Measurements from ENCODE around the gene SCAMP3. TPM values are rescaled to one million over a fixed set of nuclear protein-coding genes. Genes with fewer than 3 reads are reported as not detected.
A peak's percentile ranks its signal among the peaks of the same experiment; 100 is the strongest.

The SCAMP3 gene
- total and polyA plus RNA-seq, 10 of the 15 experiments (the other 5 are each of a cell fraction or from before 2014, with no cell fraction given), result 17.2 to 133 (median 87.3) TPM

GRCh38 chr1:155261493-155261851 lies 688 bp downstream of the SCAMP3 start:
- WGBS (ENCODE audit: insufficient coverage, insufficient replicate concordance, low lambda C conversion rate, missing lambda C conversion rate), result 0% methylated on average over 9 of the region's 9 CpGs
- peak overlapping the region; percentile 82 for H3K9ac ChIP-seq (ENCODE audit: control insufficient read depth, insufficient read depth, low read length)
- ChIA-PET RAD21 (ENCODE audit: unreplicated experiment) (interaction anchor here (1.1 to 4.2 kb wide), 4 partner anchors 11 to 62 kb away, joined by 3 to 26 read pairs (median 6); partner anchors contain the start of genes CLK2 and FDPS), POLR2A (interaction anchor here (0.5 to 1.9 kb wide), 8 partner anchors 10 to 482 kb away, joined by 3 to 13 read pairs (median 6); partner anchors contain the start of genes CLK2 and HCN3), CTCF (interaction anchor here (0.9 to 4.3 kb wide), 9 partner anchors 11 to 88 kb away, joined by 3 to 78 read pairs (median 4); partner anchors contain the start of genes CLK2, KRTCAP2, MTX1 and THBS3), SMC1A (ENCODE audit: uncharacterized antibody, unreplicated experiment) (interaction anchor here (1.0 to 1.4 kb wide), 4 partner anchors 9 to 47 kb away, joined by 3 to 5 read pairs (median 4); partner anchors contain the start of gene FDPS)
- BruUV-seq (replicated peaks), result no TSS peak
- H3K79me2 ChIP-seq (ENCODE audit: control insufficient read depth, insufficient read depth, low read length), result peaks cover 20% of the 10 kb centered on the region
- FAIRE-seq, result no peak
- H4K20me1 ChIP-seq (ENCODE audit: control insufficient read depth, insufficient read depth), result no peaks in the 10 kb centered on the region
- H3K4me1 ChIP-seq (ENCODE audit: control insufficient read depth, insufficient read depth, low read length), result peaks cover 7% of the 10 kb centered on the region
- peak overlapping the region; percentile 91 for H3K4me2 ChIP-seq (ENCODE audit: control insufficient read depth, insufficient read depth)
- H3K27ac ChIP-seq (ENCODE audit: control insufficient read depth, insufficient read depth), result peak overlapping the region; percentile 84
- in situ Hi-C loops (cut with MboI), result no loop called here
- no peaks in the 10 kb centered on the region for H3K9me3 ChIP-seq (replicated peaks; ENCODE audit: control insufficient read depth, insufficient read depth, low read length)
- intact Hi-C loops (cut with micrococcal nuclease; ENCODE audit: unreplicated experiment), result no loop called here
- DNase-seq (ENCODE audit: low read depth, low spot score), result no peak
- peak; percentile 35 for ATAC-seq
- H3K36me3 ChIP-seq (ENCODE audit: control insufficient read depth in 2 of 2, insufficient read depth in 2 of 2, low read length in 1 of 2), result peaks cover 12 to 16% of the 10 kb centered on the region in 2 experiments; a peak in 3 of 4 replicates
- peak overlapping the region; percentile 77 for H3K4me3 ChIP-seq
- H3K27me3 ChIP-seq (replicated peaks in 1 of 2; ENCODE audit: control insufficient read depth in 2 of 2, insufficient read depth in 2 of 2, low read length in 1 of 2), result no peaks in the 10 kb centered on the region
- H2AFZ ChIP-seq (ENCODE audit: control insufficient read depth, low read depth, low read length), result no peak overlapping the region; the same call in 1 of the 2 replicates
- TF ChIP-seq, protein P1, sequence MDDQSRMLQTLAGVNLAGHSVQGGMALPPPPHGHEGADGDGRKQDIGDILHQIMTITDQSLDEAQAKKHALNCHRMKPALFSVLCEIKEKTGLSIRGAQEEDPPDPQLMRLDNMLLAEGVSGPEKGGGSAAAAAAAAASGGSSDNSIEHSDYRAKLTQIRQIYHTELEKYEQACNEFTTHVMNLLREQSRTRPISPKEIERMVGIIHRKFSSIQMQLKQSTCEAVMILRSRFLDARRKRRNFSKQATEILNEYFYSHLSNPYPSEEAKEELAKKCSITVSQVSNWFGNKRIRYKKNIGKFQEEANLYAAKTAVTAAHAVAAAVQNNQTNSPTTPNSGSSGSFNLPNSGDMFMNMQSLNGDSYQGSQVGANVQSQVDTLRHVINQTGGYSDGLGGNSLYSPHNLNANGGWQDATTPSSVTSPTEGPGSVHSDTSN (IDR thresholded peaks at IDR 0.05; ENCODE audit: insufficient replicate concordance, low read depth, low read length), result no peak
- TF ChIP-seq RUNX3 (IDR thresholded peaks at IDR 0.05; ENCODE audit: low read length) (no peak), LARP7 (IDR thresholded peaks at IDR 0.05) (no peak), RCOR1 (conservative IDR thresholded peaks at IDR 0.05; ENCODE audit: low read depth, low read length) (no peak), ZBTB11 (CRISPR knock-in tag; IDR thresholded peaks at IDR 0.05) (peak; percentile 60), IKZF1 (conservative IDR thresholded peaks at IDR 0.05) (no peak), GATAD2B (conservative IDR thresholded peaks at IDR 0.05; ENCODE audit: low read depth) (no peak), TCF12 (IDR thresholded peaks at IDR 0.05; ENCODE audit: low read depth, low read length) (0 out of 2 replicates have a peak, but pooled peaks have one; percentile 28), NR2F1 (conservative IDR thresholded peaks at IDR 0.05) (no peak), MYC (IDR thresholded peaks at IDR 0.05; ENCODE audit: insufficient read depth, insufficient read length, insufficient replicate concordance, low read length, severe bottlenecking) (no peak), SUPT20H (IDR thresholded peaks at IDR 0.05; ENCODE audit: borderline replicate concordance, control insufficient read depth, low read depth, low read length) (no peak), YY1 (IDR thresholded peaks at IDR 0.05; ENCODE audit: low read depth, low read length) (peak; percentile 36; the same call in 1 of the 2 replicates), SRF (IDR thresholded peaks at IDR 0.05; ENCODE audit: low read depth in 2 of 2, low read length in 2 of 2) (no peak), NFYA (IDR thresholded peaks at IDR 0.05; ENCODE audit: borderline replicate concordance, low read depth, low read length) (no peak), KDM1A (IDR thresholded peaks at IDR 0.05; ENCODE audit: borderline replicate concordance) (no peak), PRDM15 (CRISPR knock-in tag; IDR thresholded peaks at IDR 0.05) (no peak)

Measured in GM12878 (cell line).